Activated T-cell treated with anti-CD3 and anti-CD28 coated beads, Interleukin-2, amount 50 U/mL, for 48 hours (primary cell): ENCODE measurements around the gene ZC3H15.
"Not testable (repeated sequence)": the region's sequence is repeated elsewhere in the genome, so short reads cannot be mapped to it uniquely, and the experiment has no call there.

Experiments
- DNase-seq, 2 experiments: peaks; one replicate each; pipeline ENCODE4 v3.0.0-alpha.2; 2020

Gene ZC3H15

DNA sequence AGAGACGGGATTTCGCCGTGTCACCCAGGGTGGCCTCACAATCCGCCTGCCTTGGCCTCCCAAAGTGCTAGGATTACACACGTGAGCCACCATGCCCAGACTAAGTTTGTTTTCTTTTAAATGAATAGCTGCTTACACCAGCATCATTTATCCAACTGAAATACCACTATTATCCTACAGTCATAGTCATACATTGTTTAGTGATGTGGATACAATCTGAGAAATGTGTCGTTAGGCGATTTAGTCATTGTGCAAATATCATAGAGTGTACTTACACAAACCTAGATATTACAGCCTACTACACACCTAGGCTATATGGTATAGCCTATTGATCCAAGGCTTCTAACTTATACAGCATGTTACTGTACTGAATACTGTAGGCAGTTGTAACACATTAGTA is 10.3 kb downstream of the ZC3H15 start:
- no peak for DNase-seq

DNA sequence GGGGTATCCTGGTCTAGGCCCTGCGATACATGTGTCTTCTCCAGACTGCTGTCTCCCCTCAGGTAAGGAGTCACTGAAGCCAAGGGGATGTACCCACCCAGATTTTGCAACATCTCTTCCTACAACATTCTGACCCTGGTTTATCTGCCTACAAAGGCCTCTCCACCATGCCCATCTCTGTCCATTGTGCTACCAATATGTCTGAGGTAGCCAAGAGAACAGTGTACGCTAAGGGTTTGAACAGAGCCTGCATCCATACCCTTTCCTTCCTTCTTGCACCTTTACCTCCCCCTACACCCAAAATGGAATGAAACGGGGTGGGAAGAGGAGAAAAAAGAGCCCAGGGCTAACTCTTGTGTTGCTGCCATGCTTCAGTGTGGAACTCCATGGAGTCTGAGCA is 11.9 kb downstream of the ZC3H15 start:
- DNase-seq, result no peak

DNA sequence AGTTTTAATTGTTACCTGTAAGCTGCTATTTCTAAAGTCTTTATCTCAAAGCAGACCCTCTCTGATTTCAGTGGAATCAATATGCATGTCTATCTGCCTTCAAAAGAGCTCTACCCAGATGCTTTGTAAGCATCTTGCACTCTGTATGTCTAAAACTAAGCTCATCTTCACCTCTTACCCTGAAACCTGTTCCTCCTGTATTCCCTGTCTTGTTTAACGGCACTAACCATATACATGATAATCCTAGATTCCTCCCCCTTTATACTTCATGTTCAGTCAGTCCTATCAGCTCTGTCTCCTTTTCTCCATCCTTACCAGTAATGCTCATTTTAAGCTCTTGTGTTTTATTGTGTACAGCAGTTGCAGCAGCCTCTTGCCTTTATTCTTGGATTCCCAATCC is 12.8 kb downstream of the ZC3H15 start:
- no peak for DNase-seq

DNA sequence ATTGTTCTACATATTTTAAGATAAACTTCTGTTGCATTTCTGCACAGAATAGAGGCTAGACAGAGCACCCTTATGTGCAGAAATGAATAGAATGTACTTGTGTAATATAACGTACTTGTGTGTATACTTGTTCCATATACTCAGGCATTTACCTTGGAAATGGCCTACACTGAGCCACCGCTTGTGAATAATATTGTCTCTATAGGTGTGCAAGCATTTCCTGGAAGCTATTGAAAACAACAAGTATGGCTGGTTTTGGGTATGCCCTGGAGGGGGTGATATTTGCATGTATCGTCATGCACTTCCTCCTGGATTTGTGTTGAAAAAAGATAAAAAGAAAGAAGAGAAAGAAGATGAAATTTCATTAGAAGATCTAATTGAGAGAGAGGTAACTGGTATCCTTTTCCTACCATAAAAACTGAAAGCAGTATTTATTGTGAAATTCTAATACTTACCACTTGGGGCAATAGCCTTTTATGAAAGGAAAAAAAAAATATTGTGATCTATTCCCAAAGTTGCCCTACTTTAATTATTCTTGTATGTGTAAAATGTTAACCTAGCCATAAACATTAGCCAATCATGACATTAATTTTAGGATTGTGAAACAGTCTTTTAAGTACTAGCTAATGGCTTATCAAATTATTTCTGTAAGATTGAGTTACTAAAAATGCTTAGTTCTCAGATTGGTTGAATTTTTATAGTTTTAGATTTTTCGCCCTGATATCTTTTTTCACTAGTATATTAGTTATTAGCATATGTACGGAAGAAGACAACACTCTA is 18.0 kb downstream of the ZC3H15 start:
- DNase-seq, result no peak

DNA sequence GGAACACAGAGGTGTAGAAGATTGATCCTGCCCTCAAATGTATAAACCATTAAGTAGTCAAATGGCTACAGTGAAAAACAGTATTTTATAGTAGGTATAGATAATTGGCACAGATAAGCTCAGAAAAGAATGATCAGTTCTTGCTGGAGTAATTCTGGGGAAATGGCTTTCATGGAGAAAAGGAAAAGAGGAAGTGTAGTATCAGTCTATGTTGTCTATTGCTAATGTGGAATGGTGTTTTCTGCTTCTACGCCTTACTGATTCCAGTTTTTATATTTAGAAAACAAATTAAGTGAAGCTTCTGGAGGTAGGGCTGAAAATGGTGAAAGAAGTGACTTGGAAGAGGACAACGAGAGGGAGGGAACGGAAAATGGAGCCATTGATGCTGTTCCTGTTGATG is 22.2 kb downstream of the ZC3H15 start:
- no peak for DNase-seq

DNA sequence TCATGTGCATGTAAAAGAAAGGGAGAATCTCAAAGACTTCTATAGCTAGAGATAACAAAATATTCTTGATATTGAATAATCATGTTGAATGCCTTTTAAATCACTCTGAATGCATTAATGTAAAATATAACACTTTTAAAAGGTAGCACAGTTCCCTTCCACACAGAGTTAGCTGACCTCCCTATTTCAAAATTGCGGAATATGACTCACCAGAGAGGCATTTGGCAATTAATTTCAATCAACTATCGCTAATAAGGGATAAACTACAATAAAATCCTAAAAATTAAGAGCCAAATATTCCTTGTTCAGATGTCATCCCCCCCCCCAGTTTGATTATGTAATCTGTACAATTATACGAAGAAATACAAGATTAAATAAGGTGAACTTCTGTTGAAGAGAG is 29.3 kb downstream of the ZC3H15 start:
- DNase-seq, result no peak

DNA sequence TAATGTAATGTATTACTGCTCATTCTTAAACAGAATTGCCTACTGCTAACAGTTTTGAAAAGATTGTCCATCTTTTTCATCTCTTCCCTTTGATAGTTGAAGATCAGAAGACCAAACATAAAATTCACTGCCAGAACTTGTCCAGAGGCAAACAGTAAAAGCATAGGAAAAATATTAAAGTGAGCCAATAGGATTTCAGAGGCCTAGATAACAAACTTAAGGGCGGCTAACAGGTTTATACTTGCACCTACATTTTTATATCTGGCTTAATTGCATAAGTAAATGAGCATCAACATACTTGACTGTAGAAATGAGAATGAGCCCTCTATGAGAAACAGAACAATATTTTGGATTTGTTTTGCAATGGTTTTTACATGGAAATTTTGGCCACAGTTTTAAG is 30.3 kb downstream of the ZC3H15 start:
- DNase-seq, result no peak

DNA sequence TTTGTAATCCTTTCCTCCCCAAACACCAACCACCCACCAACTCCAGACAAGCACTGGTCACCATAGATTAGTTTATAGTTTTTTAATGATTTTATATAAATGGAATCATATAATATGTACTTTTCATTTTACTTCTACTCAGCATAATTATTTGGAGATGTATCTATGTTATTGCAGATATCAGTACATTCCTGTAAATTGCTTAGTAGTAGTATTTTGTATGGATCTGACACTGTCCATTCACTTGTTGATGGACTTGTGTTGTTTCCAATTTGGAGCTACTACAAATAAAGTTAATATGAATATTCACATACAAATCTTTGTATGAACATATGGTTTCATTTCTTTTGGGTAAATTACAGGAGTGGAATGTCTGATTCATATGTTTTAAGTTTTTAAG is 31.0 kb downstream of the ZC3H15 start:
- DNase-seq, result no peak

DNA sequence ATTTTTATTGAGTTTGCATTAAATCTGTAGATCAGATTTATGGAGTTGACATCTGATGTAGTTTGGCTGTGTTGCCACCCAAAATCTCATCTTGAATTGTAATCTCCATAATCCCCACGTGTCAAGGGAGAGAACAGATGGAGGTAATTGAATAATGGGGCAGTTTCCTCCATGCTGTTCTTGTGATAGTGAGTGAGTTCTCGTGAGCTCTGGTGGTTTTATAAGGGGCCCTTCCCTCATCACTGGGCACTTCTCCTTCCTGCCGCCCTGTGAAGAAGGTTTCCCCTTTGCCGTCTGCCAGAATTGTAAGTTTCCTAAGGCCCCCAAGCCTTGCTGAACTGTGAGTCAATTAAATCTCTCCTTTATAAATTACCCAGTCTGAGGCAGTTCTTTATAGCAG is 32.2 kb downstream of the ZC3H15 start:
- DNase-seq, result no peak

DNA sequence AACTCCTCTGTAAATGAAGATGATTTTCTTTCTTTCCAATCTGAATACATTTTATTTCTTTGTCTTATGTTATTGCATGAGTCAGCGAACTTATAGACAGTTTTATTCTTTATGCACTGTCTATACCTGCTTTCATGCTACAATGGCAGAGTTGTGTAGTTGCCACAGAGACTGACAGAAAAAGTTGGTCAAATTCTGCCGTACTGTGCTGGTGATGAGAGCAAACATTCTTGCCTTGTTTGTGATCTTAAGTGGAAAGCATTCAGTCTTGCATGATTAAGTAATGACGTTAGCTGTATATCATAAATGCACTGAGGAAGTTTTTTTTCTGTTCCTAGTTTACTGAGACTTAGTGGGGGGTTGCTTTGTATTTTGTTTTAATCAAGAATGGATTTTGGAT is 32.9 kb downstream of the ZC3H15 start:
- DNase-seq, result no peak

DNA sequence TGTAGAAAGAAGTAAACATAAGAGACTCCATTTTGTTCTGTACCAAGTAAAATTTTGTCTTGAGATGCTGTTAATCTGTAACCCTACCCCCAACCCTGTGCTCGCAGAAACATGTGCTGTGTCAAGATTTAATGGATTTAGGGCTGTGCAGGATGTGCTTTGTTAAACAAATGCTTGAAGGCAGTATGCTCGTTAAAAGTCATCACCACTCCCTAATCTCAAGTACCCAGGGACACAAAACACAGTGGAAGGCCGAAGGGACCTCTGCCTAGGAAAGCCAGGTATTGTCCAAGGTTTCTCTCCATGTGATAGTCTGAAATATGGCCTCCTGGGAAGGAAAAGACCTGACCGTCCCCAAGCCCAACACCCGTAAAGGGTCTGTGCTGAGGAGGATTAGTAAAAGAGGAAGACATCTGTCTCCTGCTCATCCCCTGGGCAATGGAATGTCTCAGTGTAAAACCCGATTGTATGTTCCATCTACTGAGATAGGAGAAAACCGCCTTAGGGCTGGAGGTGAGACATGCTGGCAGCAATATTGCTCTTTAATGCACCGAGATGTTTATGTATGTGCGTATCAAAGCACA is 35.6 kb downstream of the ZC3H15 start:
- DNase-seq, result not testable (repeated sequence)

DNA sequence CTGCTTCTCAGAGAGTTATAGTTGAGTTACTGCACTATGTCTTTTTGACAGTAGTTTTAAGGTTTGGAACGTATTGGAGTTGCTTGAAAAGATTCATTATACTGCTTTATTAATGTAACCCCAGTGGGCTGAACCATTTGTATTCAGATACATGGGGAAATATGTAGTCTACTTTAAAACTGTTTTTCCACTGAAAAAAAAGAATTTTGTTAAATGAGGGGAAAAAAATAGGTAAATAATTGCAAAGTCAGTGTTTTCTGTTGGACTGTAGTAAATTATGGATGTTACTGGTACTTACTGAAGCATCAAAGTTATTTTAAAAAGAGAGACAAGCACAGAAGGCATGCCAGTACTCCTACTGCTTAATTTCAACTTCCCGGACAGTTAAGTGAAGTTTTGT is 36.4 kb downstream of the ZC3H15 start:
- DNase-seq, result no peak

DNA sequence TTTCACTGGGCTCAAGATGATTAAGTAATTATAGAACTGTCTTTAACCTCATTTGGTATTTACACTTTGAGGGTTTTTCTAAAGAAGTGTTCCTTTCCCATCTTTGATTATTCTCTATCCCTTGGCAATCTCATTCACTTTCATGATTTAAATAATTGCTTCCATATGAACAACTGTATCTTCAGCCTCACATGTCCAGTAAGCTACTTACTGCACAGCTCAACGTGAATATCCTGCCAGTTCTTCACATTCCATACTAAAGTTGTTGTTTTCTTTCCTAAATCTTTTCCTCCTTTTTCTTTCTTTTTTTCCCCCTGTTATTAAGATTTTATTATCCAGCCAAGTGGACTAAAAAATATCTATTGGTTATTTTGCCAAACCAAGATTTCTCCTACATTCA is 37.7 kb downstream of the ZC3H15 start:
- DNase-seq, result no peak

DNA sequence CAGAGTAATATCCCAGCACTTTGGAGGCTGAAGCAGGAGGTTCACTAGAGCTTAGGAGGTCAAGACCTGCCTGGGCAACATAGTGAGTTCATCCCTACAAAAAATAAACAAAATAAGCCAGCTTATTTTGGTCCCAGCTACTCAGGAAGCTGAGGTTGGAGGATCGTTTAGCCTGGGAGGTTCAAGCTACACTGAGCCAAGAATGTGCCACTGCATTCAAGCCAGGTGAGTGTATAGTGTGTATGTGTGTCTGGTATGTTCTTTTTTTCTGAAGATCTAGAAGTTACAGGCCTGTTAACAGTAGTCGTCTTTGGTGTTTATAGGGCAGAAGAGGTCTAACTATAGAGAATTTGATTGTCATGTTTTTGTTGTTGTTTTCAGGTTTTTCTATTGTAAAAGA is 40.2 kb downstream of the ZC3H15 start:
- no peak for DNase-seq

DNA sequence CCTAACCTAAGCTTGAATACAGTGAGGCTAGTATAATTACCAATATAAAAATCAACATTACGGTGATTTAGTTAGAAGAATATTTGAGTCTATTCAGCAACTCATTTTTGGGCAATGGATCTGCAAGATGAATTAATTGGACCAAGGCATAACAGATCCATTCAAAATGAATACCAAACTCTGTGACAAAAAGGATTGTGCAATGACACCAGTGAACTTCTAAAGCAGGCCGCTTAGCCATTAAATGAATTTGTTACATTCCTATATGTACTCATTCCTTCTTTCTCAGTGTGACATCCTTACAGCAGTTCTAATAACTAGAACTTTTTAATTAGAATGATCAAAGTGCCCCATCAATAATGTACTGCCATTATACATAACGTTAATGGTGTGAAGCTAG is 44.3 kb downstream of the ZC3H15 start:
- no peak for DNase-seq

DNA sequence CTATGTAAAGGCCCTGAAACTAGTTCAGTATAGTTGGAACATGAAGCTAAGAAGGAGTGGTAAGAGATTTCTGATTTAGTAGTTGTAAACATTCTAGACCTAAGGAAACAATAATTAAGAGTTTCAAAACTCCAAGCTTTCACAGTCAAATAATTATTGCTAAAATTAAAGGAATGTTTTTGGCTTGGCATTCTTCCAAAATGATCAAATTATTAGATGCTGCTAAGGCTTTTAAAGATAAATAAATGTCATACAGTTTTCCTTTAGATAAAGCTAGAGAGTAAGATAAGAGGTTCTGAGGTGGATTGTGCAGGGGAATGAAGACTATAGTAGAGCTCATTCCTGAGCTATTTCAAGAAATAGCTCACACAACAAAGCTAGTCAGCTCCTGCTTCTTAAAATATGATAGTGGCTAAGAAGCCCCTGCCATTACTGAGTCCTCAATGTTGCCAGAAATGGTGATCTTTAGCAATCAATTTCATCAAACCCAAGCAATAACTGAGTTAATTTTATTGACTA is 45.3 kb downstream of the ZC3H15 start:
- no peak for DNase-seq

DNA sequence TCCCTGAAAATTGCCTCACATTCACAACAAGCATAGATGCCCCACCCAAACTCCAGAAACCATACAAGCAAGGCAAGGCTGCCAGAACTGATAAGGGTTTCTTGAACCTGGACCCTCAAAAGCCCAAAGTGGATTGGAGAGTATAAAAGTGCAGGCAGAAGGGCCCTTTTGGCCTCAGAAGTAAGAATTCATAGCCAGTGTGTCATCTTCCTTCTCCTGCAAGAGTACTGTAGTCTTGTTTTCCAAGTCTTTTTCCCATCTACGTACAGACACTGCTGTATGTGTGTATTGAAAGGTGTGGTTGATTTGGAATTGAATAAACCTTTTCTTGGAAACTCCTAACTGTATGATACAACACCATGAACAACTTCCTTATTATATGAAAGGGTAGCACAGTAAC is 46.8 kb downstream of the ZC3H15 start:
- no peak for DNase-seq

DNA sequence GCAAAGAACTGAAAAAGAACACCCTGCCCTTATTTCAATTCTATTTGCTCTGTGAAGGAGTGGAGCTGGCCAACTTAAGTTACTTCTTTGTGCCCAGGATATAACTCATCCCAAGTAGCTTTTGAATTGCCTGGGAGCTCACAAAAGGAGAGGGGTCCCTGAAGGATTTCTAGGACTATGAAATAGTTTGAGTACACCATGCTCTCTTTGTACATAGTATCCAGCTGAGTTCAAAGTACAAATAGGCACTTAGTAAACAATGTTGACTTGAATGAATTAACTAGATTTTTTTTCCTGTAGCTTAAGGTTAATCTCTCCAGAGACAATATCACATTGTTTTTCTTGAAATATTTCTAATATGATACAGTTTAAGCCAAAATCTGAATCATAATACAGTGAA is 47.7 kb downstream of the ZC3H15 start:
- no peak for DNase-seq

DNA sequence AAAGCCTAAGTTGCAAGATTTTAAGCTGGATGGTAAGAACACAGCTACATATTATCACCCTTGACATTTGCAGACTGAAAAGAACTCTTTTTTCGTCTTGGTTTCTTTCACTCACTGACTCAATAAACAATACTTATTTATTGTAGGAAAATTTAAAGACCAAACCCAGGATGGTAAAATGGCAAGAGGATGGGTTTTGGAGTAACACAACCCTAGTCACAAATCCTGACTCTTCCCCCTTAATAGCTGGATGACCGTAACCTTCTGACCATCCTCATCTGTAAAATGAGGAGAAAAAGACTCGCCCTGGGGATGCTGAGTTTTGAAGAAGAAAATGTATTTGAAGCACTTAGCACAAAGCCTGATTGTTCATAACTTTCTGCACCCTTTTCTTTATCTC is 48.3 kb downstream of the ZC3H15 start:
- no peak for DNase-seq

DNA sequence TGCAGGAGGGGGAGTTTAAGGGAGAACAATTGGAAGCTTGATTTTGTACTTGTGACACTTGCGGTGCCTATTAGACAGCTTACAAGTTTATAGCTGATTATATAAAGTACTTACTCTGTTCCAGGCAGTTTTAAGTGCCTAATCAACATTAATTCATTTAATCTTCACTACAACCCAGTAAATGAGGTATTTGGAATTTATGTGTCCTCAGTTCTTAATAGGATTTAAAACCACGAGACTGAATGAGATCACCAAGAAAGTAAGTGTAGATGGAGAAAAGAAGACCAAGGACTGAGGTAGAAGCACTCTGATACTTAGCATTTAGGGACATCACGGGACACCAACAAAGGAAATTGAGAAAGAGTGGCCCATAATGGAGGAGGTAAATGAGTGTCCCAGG is 49.8 kb downstream of the ZC3H15 start:
- no peak for DNase-seq

DNA sequence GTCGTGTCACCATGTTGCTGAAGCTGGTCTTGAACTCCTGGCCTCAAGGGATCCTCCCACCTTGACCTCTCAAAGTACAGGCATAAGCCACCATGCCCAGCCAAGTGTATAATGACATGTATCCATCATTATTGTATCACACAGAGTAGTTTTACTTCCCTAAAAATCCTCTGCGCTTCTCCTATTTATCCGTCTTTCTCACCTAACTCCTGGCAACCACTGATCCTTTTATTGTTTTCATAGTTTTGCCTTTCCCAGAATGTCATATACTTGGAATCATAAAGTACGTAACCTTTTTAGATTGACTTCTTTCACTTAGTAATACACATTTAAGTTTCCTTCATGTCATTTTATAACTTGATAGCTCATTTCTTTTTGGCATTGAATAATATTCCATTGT is 51.0 kb downstream of the ZC3H15 start:
- no peak for DNase-seq

DNA sequence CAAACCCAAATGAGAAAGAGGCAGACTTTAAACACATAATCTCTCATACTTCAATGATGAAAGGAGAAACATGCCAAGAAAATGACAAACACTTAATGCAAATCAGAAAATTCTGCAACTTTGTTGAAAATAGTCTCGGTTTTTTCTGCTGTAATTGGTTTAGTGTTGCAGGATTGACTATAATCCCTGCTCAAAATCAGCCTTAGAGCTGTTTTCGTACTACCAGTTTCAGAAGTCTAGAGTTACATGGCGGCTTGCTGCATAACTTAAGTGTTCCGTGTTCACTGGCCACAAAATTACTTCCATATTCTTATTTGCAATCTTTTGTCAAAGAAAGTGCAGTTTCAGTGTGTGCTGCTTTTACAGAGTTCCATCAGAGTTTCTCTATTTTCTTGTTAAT is 54.9 kb downstream of the ZC3H15 start:
- DNase-seq, result no peak

DNA sequence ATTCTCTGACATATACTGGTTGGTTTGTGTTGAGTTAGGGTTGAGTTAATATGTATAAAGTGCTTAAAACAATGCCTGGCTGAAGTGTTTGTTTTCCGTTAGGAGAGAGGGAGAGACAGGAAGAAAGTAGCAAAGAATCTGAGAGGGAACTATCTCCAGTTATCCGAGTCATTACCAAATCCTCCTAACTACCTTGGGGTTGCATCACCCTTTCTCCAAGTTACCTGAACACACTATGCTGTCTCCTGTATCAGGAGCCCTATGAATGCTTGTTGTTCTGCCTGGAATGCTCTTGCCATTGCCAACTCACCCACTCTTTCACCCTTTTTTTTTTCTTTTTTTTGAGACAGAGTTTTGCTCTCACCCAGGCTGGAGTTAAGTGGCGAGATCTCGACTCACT is 55.9 kb downstream of the ZC3H15 start:
- no peak for DNase-seq

DNA sequence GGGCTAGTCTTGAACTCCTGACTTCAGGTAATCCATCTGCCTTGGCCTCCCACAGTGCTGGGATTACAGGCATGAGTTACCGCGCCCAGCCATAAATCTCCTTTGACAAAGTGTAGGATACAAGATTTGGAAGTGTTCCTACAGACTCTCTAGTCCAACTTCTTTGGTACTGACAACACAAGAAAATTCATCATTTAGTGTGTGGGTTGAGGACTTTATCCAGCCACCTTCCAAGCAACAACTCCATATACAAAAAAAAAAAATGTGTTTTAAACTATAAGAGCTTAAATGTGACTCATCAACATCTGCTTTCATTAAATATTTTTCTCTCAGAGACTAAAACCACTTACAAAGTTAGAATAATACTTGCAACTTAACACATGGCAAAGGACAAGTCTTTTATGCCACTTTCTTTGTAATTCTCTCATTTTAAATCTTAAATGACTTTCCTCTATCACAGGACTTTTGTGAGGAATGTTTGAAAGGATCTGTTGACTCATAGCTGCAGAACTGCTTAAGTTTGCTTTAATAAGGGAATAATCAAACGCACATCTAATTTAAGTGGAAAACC is 57.6 kb downstream of the ZC3H15 start:
- no peak for DNase-seq

DNA sequence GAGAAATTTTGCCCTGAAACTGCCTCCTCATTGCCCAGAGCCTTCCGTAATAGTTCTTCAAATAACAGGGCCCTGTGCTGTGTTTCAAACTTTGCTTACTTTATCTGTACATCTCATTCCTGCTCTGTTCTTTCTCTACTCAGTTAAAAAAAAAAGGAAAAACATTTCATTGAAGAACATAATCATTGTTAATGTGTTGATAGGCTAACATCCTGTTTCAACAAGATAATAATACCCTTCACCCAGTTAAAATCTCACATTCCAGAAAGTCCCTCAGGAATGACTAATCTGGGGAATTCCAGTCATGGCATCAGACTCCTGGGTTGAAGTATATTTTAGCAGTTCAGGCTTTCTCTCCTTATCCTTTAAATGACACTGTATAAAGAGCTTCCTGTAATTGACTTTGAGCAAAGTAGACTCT is 58.2 kb downstream of the ZC3H15 start:
- DNase-seq, result no peak
